NOMO-1 (cell line): Measurements from ENCODE around the gene SMAD9.

Experiments used
- DNase-seq, 2 experiments: peaks; one replicate each; lab custom pipeline; 2025; ENCODE audit not compliant: unreplicated experiment in 2 of 2; lab: John Stamatoyannopoulos, UW

SMAD9 gene

DNA sequence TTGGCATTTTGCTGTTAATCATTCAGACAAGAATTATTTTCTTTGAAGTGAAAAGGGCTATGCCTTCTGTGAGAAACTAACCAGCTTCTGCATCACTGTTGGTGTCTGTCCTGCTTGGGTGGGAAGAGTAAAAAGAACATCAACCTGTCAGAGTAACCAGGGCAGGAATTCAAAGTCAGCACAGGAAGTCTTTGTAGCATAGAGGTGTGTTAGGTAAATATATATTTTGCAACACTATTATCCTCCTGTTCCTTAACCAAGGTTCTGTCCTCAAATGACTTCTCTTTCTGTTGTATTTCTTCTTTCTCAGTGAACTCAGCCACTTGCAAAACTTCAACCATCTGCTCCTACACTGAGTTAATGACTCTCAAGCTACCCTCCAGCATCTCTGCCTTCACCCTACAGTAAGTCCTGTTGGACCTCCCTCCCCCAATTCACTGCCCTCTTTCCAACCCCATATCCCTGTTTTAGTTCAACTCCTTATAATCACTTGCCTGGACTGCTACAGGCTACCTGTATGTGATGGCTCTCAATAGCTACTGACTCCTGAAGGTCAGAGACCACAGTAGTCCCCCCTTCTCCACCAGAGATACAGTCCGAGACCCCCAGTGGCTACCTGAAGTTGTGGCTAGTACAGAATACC is 49.9 kb downstream of the SMAD9 start:
- no peak for DNase-seq

GRCh38 chr13:36866232-36866631 is 53.8 kb downstream of the SMAD9 start:
- DNase-seq = no peak

GRCh38 chr13:36865265-36865664 is 54.8 kb downstream of the SMAD9 start:
- DNase-seq = no peak

DNA sequence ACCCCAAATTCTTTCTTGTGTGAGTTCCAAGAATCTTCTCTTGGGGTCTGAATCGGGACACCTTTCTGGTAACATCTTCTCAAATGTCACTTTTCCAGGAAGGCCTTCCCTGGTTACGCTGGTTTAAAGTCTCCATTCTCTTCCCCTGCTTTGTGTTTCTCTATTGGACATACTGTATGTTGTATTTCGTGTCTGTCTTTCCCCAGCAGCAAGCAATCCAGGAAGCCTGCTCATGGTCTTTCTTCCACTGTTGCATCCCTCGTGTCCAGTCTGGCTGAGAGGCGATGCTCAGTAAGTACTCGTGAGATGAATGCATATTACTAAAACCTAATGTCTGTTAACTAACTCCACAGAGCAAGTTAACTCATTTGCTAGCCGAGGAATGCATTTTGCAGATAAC is 57.3 kb downstream of the SMAD9 start:
- DNase-seq = no peak

GRCh38 chr13:36862002-36862685 is 57.9 kb downstream of the SMAD9 start:
- no peak for DNase-seq

DNA sequence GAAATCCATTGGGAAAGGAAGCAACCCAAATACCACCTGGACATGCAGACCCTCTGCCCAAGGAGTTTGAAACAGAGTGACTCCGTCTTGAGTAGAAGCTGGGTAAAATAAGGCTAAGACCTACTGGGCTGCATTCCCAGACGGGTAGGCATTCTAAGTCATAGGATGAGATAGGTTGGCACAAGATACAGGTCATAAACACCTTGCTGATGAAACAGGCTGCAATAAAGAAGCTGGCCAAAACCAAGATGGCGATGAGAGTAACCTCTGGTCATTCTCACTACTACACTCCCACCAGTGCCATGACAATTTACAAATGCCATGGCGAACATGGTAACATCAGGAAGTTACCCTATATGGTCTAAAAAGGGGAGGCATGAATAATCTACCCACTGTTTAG is 60.8 kb downstream of the SMAD9 start:
- DNase-seq = no peak

GRCh38 chr13:36858290-36858689 is 61.7 kb downstream of the SMAD9 start:
- peak in 1 of 2 experiments; percentile 68 for DNase-seq

DNA sequence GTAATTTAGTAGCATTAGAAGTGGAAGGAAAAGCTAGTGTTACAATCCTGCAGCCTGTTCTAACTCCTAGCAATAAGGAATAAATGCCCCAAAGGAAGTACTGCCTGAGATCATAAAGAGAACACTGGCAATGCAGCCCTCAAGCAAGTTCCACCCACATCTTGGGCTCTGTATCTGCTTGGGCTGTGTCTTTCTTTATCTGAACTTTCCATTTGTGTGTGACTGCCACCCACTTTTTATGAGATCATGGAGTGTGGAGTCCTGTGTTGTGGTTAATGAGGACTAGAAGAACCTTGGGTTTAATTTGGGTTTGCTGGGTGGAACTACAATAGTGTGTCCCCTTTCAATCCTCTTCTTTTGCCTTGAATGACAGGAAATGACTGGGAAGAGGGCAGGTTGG is 62.8 kb downstream of the SMAD9 start:
- no peak for DNase-seq

GRCh38 chr13:36850790-36851438 is 69.1 kb downstream of the SMAD9 start:
- DNase-seq = no peak

- DNase-seq = no peak
Observed at GRCh38 chr13:36848199-36848982, 71.6 kb downstream of the SMAD9 start.

GRCh38 chr13:36847606-36848005 is 72.4 kb downstream of the SMAD9 start:
- no peak for DNase-seq

- DNase-seq = no peak
Observed at GRCh38 chr13:36841391-36841790, 78.6 kb downstream of the SMAD9 start.

- DNase-seq = no peak
Observed at GRCh38 chr13:36840718-36841250, 79.3 kb downstream of the SMAD9 start.

DNA sequence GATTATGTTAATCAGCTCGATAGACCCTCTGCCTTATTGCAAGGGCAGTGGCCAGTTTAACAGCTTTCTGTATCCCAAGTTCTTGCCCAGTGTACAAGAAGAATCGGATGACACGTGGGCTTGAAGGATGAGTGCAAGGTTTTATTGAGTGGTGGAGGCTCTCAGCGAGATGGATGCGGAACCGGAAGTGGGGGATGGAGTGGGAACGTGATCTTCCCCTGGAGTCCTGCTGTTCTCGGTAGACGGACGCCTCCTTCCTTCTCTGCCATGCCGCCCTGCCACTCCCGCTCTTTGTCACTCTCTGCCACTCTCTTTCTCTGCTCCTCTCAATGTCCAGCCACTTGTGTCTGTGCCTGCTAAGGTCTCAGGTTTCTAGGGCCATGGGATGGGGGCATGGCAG is 80.1 kb downstream of the SMAD9 start:
- DNase-seq = no peak

DNA sequence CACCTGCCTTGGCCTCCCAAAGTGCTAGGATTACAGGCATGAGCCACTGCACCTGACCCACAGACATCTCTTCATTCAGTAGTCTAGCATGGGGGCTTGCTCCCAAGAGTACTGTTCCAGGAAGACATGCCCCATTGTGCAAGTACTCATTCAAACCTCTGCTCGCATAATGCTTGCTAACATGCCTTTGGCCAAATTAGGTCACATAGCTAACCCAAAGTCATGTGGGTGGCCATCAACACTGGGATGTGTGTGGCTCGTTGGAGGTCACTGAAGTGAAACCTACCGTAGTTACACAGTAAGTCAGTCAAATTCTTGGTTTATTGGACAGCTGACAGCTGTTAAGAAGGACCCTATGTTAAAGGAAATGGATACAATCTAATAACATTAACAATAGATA is 80.8 kb downstream of the SMAD9 start:
- DNase-seq = no peak

- DNase-seq = no peak
Observed at GRCh38 chr13:36837354-36838092, 82.5 kb downstream of the SMAD9 start.

DNA sequence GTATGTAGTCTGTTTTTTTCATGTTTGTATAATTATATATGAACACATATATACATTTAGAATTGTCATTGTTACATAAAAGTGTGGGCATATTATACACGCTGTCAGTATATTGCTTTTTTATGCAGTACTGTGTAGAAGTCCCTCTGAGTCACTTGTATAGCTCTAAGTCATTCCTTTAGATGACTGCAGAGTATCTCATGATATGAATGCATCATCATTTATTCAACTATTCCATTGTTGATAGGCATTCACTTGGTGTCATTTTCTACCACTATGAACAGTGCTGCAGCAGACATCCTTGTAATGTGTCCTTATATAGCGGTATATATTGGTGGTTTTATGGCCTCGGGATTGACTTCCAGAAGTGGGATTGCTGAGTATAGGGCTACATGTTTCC is 85.7 kb downstream of the SMAD9 start:
- no peak for DNase-seq

- no peak for DNase-seq
Observed at GRCh38 chr13:36831291-36831690, 88.7 kb downstream of the SMAD9 start.

- DNase-seq = no peak
Observed at GRCh38 chr13:36829753-36830152, 90.3 kb downstream of the SMAD9 start.

GRCh38 chr13:36822785-36823184 is 97.3 kb downstream of the SMAD9 start:
- no peak for DNase-seq
